Subcutaneous adipose tissue (tissue), 4 donors: ENCODE results near the gene SEPTIN11. TPM values are rescaled to one million over a fixed set of nuclear protein-coding genes. Genes with fewer than 3 reads are reported as not detected.

ENCODE experiments used
- total RNA-seq, 4 donors: library from RNA; depleted of rRNA; stranded (reverse); fragments of >200 nt; gene quantifications; one replicate each; pipeline ENCODE4 v1.1.0, GENCODE V29; 2016
- TF ChIP-seq, protein P1 (sequence below): fragments of 450-650 bp; IDR thresholded peaks from one replicate; pipeline ENCODE4 v1.5.1; 2016; ENCODE audit warnings: low read depth, mild to moderate bottlenecking, control low read depth, antibody characterized with exemption, moderate library complexity

The SEPTIN11 gene
- total RNA-seq, 4 donors from 2014 or later, result 323 to 398 (median 349) TPM

DNA sequence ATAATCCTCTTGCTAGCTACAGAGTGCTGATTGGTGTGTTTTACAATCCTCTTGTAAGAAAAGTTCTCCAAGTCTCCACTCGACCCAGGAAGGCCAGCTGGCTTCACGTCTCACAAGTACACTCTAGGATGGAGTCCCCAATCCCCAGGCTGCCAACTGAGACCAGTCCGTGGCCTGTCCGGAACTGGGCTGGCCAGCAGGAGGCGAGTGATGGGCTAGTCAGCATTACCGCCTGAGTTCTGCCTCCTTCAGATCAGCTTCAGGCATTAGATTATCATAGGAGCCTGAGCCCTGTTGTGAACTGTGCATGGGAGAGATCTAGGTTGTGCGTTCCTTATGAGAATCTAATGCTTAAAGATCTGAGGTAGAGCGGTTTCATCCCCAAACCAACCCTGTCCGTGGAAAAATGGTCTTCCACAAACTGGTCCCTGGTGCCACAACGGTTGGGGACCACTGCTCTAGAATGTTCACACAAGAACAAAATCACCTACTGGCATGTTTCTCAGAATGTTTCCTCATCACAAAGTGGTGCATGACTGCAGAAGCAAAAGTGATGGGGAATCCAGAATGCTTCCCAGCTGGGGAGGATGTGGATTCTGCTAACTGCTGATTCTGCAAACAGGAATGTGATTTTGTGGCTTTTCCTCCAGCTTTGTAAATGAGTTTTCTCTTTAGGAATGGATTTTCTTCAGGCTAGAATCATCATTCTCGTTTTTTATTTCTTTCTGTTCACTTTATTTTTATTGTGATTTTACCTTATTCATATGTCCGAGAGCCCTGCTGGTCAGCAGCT lies 40.9 kb downstream of the SEPTIN11 start:
- TF ChIP-seq, protein P1, sequence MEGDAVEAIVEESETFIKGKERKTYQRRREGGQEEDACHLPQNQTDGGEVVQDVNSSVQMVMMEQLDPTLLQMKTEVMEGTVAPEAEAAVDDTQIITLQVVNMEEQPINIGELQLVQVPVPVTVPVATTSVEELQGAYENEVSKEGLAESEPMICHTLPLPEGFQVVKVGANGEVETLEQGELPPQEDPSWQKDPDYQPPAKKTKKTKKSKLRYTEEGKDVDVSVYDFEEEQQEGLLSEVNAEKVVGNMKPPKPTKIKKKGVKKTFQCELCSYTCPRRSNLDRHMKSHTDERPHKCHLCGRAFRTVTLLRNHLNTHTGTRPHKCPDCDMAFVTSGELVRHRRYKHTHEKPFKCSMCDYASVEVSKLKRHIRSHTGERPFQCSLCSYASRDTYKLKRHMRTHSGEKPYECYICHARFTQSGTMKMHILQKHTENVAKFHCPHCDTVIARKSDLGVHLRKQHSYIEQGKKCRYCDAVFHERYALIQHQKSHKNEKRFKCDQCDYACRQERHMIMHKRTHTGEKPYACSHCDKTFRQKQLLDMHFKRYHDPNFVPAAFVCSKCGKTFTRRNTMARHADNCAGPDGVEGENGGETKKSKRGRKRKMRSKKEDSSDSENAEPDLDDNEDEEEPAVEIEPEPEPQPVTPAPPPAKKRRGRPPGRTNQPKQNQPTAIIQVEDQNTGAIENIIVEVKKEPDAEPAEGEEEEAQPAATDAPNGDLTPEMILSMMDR, result no peak

DNA sequence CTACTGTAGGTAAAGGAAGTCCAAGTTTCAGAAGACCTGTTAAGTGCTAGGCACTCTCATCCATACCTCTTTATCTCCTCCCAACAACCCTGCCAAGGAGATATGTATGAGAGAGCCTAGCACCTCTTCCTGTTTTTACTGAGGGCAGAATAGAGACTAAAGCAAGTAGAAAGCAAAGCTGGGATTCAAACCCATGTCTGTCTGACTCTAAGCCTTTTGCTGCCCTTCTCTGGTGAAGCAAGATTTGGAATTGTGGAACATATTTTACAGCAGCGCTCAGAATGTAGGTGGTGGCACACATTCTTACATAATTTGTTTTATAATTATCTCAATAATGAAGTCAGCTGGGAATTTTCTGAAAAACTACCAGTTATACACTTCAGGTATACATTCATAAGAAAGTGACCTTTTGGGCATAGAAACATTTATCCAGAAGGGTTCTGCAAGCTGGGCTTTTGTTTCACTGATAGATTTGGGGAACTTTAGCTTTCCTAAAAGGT lies 41.7 kb downstream of the SEPTIN11 start:
- TF ChIP-seq, protein P1, result no peak

DNA sequence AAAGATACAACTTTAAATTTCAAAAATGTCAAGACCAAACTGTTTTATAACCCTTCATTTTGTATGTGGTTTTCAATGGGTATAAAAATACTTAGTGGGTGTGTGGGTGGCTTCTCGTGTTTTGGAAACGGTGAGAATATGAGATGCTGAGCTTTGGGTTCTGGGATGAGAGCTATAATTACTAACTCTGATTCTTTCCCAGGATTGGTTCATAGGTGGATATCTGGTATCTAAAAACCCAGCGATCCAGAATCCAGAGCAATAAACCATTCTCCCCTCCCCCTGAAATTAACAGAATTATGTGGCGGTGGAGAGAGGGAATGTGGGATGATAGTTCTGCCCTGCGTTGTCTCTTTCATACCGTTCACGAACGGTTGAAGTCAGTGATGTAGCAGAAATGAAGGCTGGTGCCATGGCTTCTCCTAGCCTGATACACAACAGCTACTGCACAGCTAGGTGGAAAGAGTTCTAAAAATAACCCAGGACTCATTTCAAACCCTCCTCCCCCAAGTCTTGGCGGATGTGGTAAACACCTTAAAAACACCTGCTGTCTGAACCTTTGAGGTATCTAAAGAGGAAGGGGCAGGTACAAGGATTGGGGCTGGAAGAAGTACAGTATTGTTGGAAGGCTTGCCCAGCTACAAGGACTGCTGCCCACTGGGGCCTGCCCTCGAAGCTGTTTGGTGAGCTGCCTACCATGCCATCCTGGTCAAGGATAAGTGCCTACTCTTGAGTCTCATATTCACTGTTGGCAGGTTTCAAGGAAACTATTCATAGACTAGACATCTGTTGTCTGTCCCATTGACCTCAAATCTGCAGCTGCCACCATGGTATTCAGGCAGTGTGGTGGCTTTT lies 44.5 kb downstream of the SEPTIN11 start:
- TF ChIP-seq, protein P1, result no peak

DNA sequence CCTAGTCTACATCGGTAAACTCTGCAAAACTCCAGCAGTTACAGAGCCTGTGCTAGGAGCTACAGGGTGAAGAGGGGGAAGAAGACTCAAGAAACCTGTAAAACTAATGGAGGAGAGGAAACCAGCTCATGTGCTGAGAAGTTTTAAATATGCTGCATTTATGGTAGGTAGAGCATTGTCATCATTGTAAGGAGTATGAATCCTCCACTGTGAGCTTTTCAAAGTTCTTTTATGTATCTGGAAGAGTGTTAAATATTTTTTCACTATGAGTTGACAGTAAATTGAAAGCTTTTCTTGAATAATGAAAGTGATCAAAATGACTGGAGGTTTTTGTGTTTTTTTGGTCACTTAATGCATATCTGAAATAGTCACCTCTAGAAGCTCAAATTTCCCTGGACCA lies 46.2 kb downstream of the SEPTIN11 start:
- TF ChIP-seq, protein P1, result no peak

DNA sequence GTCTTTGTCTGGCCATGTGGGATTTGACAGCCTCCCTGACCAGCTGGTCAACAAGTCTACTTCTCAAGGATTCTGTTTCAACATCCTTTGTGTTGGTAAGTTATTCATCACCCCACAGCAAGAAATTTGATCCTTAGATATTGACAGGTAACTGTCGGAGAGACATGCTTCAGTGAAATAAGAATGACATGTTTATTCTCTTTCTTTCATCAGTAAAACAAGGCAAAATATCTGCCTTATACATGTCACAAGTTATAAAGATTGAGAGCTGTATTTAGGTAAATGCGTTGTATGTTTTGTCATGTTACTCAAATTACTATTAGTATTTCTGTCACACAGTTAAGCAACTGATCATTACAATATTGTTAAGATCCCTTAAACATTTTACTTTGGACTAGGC lies 46.9 kb downstream of the SEPTIN11 start:
- TF ChIP-seq, protein P1, result no peak

DNA sequence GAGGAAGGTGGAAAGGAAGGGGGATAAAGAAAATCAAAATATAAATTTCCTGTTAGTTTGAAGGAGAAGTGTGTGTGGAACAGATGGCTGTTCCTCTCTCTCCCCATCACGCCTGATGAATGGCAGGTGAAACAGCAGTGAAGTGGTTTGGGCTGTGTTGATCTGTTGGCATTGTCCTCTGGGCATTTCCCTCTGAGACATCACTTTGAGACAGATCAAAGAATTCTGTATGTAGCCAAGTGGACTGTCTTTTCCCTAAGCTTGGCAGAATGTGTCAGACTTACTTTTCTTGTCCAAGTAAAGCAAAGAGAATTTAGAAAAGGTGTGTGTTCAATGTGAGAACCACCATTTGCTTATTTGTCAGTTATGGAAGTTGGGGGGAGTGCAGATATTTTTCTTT lies 47.5 kb downstream of the SEPTIN11 start:
- TF ChIP-seq, protein P1, result no peak

DNA sequence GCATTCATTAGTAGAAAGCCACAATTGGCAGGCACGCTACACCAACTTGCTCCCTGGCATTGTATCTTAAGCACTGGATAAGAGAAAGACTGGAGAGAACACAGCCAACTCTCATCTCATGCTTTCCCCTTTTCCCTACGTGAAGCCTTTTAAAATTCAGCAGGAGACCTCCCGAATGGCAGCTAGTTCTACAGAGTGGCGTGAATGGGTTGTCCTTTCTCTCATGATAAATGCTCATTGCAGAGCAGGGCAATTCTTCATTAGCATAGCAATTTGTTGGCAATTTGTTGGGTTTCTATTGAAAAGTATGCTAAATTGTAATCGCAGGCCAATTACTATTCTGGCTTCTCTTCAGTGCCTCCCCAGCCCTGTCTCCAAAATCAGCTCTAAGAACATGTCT lies 48.0 kb downstream of the SEPTIN11 start:
- TF ChIP-seq, protein P1, result no peak
